ENCODE results near the gene TTC13. TPM values are rescaled to one million over a fixed set of nuclear protein-coding genes. Genes with fewer than 3 reads are reported as not detected.

TTC13 gene
- total RNA-seq, 2 experiments from 2014 or later, result 30.8 to 39.2 TPM

DNA sequence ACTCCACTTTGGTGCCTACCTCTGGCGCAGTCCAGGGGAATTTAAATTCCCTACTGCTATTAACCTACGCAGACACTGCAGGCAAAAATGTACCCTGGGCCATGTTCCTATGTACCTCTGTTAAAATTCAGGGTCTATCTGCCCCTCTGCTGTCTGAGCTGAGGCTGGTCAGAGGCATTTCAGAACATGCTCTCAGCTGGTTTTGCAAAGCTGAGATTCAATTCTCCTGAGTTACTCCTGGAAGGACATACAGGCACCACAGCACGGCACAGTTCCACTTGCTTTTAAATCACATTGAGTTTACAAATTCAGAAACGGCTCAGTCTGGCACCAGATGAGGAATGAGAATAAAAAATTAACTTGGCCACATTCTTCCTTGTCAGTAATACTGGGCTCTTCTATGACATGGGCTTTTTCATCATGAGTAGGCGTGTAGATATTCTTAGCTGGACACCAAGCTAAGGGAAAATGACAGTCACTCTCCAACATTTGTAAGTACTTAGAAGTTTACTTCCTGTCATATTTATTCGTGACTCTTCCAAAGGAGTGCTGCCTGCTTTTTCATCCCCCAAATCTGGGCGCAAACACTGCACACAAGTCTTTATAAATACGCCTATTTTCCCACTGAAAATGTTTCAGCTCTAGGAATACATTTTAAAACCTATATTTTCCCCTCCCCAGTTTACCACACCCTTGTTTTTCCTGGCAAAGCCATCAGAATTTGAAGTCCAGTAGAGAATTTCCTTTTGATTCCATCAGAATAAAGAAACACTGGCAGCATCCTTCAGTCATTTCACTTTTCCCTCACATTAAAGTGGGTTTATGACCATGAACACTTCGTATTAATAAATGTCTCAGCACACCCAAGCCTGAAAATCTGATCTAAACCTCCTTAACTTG is 112.2 kb downstream of the TTC13 start:
- no peak for ATAC-seq
- CTCF ChIA-PET, result no interaction called here

DNA sequence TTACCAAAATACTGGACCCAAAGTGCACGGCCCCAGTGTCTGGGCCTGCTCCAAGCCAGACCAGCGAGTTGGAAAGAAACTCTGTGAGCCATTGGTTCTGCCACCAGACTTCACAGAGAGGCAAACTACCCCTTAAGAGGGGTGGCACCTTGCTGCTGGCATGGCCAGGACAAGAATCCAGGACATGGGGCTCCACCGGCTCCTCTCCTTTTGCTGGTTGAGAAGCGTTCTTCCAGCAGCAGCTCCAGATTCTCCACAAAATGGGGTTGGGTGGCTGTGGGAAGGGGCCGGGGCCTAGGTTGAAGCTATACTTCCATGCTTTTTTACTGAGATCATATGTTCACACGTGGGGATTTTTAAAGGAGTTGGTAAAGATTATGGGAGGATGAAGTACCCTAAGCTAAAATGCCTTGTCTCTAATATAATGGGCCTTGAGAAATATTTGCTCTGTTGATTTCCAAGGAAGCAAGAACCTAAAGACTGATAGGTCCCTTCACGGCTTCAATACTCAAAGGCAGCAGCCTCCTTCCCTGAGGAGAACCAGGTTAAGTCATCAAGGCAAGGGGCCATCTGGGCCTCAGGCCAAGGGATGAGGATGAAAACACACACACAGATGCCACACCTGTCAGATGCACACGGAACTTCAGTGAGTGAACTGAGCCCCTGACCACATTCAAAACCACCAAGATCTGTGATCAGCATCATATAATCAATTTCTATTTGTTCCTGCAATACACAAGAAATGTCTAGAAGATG is 113.4 kb downstream of the TTC13 start:
- ATAC-seq (no peak), DNase-seq (no peak)
- peaks cover 32% of the 10 kb centered on the region for H3K27me3 Mint-ChIP-seq
- H3K4me3 Mint-ChIP-seq, result no peak overlapping the region
- no peaks in the 10 kb centered on the region for H3K9me3 Mint-ChIP-seq (ENCODE audit: low read depth)
- H3K27ac Mint-ChIP-seq, result no peak overlapping the region
- CTCF ChIA-PET, result no interaction called here
- H3K4me1 Mint-ChIP-seq, result peaks cover 15% of the 10 kb centered on the region
- no peaks in the 10 kb centered on the region for H3K36me3 Mint-ChIP-seq

More for the DNA sequence above, 112.2 kb downstream of the TTC13 start:
- DNase-seq, result no peak
- Mint-ChIP-seq H3K4me1 (peaks cover 15% of the 10 kb centered on the region), H3K27me3 (peaks cover 39% of the 10 kb centered on the region), H3K4me3 (no peak overlapping the region), H3K27ac (no peak overlapping the region), H3K9me3 (ENCODE audit: low read depth) (no peaks in the 10 kb centered on the region), H3K36me3 (no peaks in the 10 kb centered on the region)

DNA sequence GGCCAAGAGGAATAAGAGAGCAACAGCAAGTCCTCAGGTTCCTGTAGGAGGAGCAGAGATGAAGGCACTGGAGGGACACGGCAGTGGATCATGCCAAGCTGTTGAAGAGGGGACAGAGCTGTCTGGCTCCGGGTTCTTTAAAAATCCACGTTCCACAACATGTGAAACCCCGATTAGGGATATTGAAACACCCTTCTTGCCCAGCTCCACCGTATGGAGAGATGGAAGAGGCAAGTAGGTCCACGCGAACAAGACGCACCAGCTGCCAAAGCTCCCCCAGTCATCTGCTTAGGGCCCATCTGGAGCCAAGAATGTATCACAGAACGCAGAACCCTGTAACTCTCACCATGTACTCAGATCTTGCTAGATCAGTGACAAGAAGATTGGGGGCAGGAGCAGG is 114.2 kb downstream of the TTC13 start:
- Mint-ChIP-seq H3K4me1 (peaks cover 15% of the 10 kb centered on the region), H3K36me3 (no peaks in the 10 kb centered on the region), H3K27ac (no peak overlapping the region), H3K9me3 (ENCODE audit: low read depth) (no peaks in the 10 kb centered on the region), H3K27me3 (peaks cover 25% of the 10 kb centered on the region), H3K4me3 (no peak overlapping the region)
- DNase-seq, result no peak
- ATAC-seq, result no peak
- CTCF ChIA-PET, result no interaction called here

DNA sequence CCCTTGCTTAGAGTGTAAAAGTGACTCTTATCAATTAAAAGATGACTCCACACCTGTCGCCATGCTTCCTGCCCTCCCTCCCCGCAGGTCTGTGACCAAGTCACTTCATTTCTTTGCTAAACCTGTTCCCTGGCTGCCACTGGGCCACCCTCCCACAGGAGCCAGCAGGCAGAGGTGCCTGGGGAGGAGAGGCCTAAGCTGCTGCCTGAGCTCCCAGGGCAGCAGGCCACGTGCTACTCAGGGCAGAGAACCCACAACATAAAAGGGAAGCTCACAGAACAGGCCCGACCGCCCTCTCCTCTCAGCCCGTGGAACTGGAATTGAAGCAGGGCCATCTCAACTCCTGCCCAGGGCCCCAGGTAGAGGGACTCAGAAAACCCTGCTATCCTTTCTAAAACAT is 115.2 kb downstream of the TTC13 start:
- peaks cover 15% of the 10 kb centered on the region for H3K4me1 Mint-ChIP-seq
- no peak overlapping the region for H3K27ac Mint-ChIP-seq
- H3K27me3 Mint-ChIP-seq, result peaks cover 17% of the 10 kb centered on the region
- no peak overlapping the region for H3K4me3 Mint-ChIP-seq
- DNase-seq, result no peak
- CTCF ChIA-PET, result no interaction called here
- no peaks in the 10 kb centered on the region for H3K36me3 Mint-ChIP-seq
- ATAC-seq, result no peak
- H3K9me3 Mint-ChIP-seq (ENCODE audit: low read depth), result no peaks in the 10 kb centered on the region

DNA sequence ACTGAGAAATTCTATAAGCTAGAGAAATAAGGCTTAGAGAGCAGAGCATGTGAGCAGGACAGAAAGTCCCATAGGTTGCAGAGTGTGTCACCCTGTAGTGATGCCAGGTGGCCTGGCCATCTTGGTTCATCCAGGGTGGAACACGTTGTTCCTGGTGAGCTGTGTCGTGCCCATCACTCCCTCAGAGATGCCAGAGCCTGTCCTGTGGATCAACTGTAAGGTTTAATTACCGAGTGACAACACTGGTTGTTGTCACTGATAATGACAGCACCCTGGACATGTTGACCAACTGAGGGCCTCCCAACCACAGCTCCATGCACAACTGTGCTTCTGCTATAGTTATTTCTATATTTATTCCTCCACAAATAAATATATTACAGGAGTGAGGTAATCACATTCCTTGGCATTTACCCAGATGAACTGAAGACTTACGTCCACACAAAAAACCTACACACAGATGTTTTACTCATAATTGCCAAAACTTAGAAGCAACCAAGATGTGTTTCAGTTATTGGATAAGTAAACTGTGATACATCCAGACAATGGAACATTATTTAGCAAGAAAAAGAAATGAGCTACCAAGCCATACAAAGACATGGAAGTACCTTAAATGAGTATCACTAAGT is 116.6 kb downstream of the TTC13 start:
- peaks cover 9% of the 10 kb centered on the region for H3K27me3 Mint-ChIP-seq
- H3K4me1 Mint-ChIP-seq, result peaks cover 11% of the 10 kb centered on the region
- no peaks in the 10 kb centered on the region for H3K9me3 Mint-ChIP-seq (ENCODE audit: low read depth)
- no peak overlapping the region for H3K4me3 Mint-ChIP-seq
- DNase-seq (no peak), ATAC-seq (no peak)
- CTCF ChIA-PET, result no interaction called here
- H3K36me3 Mint-ChIP-seq, result no peaks in the 10 kb centered on the region
- H3K27ac Mint-ChIP-seq, result no peak overlapping the region

DNA sequence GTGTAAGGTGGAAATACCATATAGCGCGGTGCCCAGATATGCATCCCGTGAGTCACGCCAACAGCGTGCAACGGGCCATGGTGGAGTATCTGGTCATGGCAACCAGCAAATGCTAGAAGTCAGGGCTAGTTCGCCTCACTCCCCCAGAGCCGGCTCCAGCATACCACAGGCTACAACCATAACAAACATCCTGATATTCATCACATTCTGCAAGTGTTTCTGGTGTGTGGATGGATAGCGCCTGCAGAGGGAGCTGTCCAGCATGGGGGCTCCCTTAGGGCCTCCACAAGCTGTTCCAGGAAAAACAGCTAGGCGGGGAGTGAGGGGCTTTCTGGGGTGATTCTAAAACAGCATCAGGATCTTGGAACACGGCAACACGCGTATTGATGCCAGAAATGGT is 117.2 kb downstream of the TTC13 start:
- no peak for ATAC-seq
- DNase-seq, result no peak
- Mint-ChIP-seq H3K9me3 (ENCODE audit: low read depth) (no peaks in the 10 kb centered on the region), H3K27ac (no peak overlapping the region), H3K4me3 (no peak overlapping the region), H3K36me3 (no peaks in the 10 kb centered on the region), H3K4me1 (peaks cover 8% of the 10 kb centered on the region), H3K27me3 (peaks cover 3% of the 10 kb centered on the region)
- CTCF ChIA-PET, result no interaction called here

DNA sequence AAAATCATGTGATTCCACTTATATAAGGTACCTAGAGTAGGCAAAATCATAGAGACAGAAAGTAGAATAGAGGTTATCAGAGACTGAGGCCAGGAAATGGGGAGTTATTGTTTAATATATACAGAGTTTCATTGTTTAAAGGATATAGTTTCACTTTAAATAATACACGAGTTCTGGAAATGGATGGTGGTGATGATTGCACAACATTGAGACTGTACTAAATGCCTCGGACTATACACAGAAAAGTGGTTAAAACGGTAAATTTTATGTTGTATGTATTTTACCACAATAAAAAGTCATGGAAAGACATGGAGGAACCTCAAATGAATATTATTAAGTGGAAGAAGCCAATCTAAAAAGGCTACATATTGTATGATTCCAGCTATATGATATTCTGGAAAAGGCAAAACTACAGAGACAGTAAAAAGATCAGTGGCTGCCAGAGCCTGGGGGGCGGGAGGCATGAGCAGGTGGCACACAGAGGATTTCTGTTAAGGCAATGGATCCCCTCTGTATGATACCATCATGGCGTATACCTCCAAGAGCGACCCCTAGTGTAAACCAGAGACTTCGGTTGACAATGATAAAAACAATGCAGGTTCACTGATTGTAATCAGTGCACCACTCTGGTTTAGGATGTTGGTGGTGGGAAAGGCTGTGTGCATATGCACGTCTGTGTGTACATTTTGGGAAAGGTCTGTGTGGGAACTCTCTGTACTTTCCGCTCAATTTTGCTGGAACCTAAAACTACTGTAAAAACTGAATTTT is 117.9 kb downstream of the TTC13 start:
- no peak overlapping the region for H3K4me3 Mint-ChIP-seq
- H3K4me1 Mint-ChIP-seq, result peaks cover 8% of the 10 kb centered on the region
- ATAC-seq (no peak), DNase-seq (no peak)
- no peak overlapping the region for H3K27ac Mint-ChIP-seq
- no peaks in the 10 kb centered on the region for H3K27me3 Mint-ChIP-seq
- no peaks in the 10 kb centered on the region for H3K9me3 Mint-ChIP-seq (ENCODE audit: low read depth)
- no peaks in the 10 kb centered on the region for H3K36me3 Mint-ChIP-seq
- CTCF ChIA-PET, result no interaction called here

DNA sequence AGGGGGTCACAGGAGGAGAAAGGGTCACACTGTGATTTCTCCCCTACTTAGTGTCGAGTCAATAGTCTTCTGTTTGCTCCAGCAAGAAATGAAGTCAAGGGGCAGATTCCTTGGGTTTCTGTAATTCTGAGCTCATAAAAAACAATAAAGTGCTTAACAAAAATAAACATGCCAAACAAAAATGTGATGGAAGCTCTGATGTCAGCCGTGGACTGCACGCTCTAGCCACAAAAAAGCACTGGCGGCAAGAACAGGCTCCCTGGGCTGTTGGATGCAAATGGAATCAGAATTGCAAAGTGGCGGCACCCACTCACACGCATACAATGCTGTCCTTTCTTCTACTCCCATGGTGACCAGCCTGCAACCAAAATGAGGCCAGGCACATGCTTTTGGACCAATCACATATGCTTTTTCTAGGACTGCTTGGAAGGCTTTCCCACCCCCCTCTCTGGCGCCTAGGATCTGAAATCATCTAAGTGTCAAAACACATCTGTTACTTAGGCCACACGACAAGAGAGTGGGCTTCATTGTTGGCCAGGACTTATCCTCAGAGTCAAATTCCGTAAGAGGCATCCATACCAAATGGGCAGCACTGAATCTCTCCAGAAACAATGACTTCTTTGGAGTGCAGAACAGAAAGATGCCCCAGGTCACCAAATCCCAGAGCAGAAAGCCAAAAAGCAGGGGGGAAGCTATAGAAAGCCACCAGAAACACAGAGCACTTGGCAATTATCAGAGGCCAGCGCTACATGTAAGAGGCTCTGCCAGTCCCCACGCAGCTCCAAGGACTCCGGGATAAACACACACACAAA is 119.5 kb downstream of the TTC13 start:
- ATAC-seq (no peak), DNase-seq (no peak)
- no peaks in the 10 kb centered on the region for H3K36me3 Mint-ChIP-seq
- H3K4me1 Mint-ChIP-seq, result peaks cover 8% of the 10 kb centered on the region
- CTCF ChIA-PET, result no interaction called here
- H3K4me3 Mint-ChIP-seq, result no peak overlapping the region
- H3K27ac Mint-ChIP-seq, result no peak overlapping the region
- no peaks in the 10 kb centered on the region for H3K9me3 Mint-ChIP-seq (ENCODE audit: low read depth)
- H3K27me3 Mint-ChIP-seq, result no peaks in the 10 kb centered on the region

DNA sequence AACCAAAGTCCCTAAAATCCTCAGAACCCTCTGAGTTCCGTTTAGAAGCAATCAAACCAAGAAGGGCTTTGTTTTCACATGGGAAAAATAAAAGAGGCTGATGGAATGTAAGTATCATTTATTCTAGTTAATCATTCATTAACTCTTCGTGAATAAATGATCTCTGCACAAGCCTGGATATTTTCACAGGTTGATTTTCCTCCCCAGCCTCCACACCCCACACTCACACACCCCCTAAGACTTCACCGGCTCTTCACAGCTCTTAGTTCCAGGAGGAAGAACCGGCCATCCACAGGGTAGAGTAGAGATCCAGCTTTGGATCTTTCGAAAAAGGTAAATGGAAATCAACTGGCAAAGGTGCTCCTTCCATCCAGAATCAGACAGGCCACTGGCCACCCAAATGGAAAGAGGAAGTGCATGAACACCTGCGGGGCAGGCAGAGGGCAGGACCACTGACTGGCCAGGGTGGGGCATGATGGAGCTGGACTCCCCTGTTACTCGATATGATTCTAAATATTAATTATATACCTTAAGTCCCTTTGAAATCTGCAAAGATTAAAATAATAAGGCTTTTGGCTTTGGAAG is 120.3 kb downstream of the TTC13 start:
- no peak overlapping the region for H3K4me3 Mint-ChIP-seq
- DNase-seq (no peak), ATAC-seq (no peak)
- H3K27ac Mint-ChIP-seq, result no peak overlapping the region
- no peaks in the 10 kb centered on the region for H3K27me3 Mint-ChIP-seq
- CTCF ChIA-PET, result no interaction called here
- no peaks in the 10 kb centered on the region for H3K9me3 Mint-ChIP-seq (ENCODE audit: low read depth)
- peaks cover 6% of the 10 kb centered on the region for H3K4me1 Mint-ChIP-seq
- H3K36me3 Mint-ChIP-seq, result no peaks in the 10 kb centered on the region

DNA sequence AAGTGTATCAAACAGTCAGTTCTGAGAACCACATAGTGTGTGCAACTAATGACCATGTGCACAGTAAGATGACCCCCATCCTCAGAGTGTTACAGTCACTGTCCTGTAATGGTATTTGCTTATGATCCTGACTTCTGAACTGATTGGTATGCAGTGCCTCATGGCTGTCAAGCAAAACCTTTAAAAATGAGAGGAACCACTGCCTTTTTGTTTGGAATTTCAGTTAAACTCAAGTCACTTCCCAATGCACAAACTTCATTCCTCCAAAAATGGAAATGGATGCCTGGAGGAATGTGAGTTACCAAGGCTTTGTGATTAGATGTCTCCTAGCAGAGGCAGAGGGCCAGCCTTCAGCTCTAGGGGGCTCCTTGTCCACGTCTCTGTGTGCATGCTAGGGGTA is 120.8 kb downstream of the TTC13 start:
- no peak overlapping the region for H3K27ac Mint-ChIP-seq
- no peaks in the 10 kb centered on the region for H3K27me3 Mint-ChIP-seq
- no peaks in the 10 kb centered on the region for H3K9me3 Mint-ChIP-seq (ENCODE audit: low read depth)
- ATAC-seq, result no peak
- H3K4me3 Mint-ChIP-seq, result no peak overlapping the region
- DNase-seq, result no peak
- H3K4me1 Mint-ChIP-seq, result peaks cover 2% of the 10 kb centered on the region
- no peaks in the 10 kb centered on the region for H3K36me3 Mint-ChIP-seq
- CTCF ChIA-PET, result interaction anchor here (0.7 kb wide), 1 partner anchor 33 kb away, joined by 4 read pairs; no protein-coding TSS in a partner anchor

DNA sequence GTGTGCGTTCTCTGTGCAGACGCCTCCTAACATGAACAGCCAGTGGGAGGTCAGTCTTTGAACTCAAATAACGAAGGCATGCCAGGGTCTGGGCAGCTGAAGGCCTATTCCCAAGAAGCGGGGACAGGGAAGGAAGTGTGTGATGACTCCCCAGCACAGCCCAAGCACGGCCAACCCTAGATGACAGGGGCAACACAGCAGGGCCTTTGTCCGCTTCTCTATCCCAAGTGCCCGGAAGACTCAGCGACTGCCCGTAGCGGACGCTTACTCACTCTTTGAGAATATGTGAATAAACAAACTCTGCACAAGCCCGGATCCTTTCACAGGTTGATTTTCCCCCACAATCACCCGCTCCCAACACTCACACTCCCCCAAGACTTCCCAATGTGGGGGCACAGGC is 121.6 kb downstream of the TTC13 start:
- ATAC-seq, result no peak

More for the DNA sequence above, 121.6 kb downstream of the TTC13 start:
- Mint-ChIP-seq H3K27ac (no peak overlapping the region), H3K4me1 (no peaks in the 10 kb centered on the region), H3K9me3 (ENCODE audit: low read depth) (no peaks in the 10 kb centered on the region), H3K36me3 (no peaks in the 10 kb centered on the region), H3K4me3 (no peak overlapping the region), H3K27me3 (no peaks in the 10 kb centered on the region)
- no peak for DNase-seq
- CTCF ChIA-PET, result interaction anchor here (0.7 kb wide), 1 partner anchor 33 kb away, joined by 4 read pairs; no protein-coding TSS in a partner anchor
